Right renal pelvis (tissue), 4 donors: Measurements from ENCODE around the gene THRB. TPM values are rescaled to one million over a fixed set of nuclear protein-coding genes. Genes with fewer than 3 reads are reported as not detected.

Source experiments
- DNase-seq, 4 donors: peaks; one replicate each; pipeline ENCODE4 v3.0.0-alpha.2; 2013; ENCODE audit warnings: low read depth in 4 of 4, low spot score in 3 of 4, missing footprints in 1 of 4
- polyA plus RNA-seq, 4 donors: library from polyadenylated mRNA; unstranded; fragments of 120-200 nt; gene quantifications; one replicate each; pipeline ENCODE4 v1.2.1, GENCODE V29; 2013; ENCODE audit not compliant: insufficient read length in 4 of 4

The THRB gene
- polyA plus RNA-seq, 4 donors = 23.2 to 31.3 (median 27.0) TPM

DNA sequence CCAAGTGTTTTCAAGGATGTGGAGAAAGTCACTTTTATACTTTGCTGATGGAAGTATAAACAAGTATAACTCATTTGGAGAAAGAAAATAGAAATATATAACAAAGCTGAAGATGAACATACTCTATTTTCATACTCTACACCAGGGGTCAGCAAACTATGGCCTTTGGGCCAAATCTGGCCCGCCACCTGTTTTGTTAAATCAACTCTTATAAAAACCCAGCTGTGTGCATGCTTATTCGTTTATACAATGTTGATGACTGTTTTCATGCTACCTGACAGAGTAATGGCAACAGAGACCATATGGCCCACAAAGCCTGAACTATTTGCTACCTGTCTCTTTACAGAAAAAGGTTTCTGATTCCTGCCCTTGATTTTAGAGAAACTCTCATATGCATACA lies 425.6 kb downstream of the THRB start:
- DNase-seq = no peak

DNA sequence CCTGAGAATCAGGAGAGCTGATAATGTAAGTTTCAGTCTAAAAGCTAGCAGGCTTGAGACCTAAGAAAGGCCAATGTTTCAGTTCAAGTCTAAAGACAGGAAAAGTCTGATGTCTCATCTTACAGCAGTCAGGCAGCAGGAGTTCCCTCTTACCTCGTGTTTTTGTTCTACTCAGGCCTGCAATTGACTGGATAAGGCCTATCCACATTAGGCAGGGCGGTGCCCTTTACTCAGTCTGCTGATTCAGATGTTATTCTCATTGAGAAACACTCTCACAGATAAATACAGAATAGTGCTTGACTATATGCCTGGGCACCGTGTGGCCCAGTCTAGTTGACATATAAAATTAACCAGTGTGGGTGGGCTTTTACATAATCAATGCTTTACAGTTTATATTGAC lies 427.2 kb downstream of the THRB start:
- DNase-seq = no peak
